ENCODE results near the gene RASGRP1.

RASGRP1 gene

DNA sequence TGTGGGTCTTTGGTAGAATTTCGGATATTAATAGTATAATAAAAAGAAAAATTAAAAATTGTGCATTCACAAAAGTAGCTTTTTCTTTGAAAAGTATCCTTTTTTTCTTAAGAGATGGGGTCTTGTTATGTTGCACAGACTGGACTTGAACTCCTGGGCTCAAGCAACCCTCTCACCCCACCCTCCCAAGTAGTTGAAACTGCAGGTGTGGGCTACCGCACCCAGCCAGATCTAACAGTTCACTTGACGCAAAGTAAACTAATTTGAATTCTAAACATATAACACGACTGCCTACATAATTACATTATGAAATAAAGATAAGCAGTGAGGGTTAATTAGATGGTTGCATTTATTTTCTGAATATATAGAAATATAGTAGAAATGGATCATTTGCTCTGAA lies 99.9 kb downstream of the RASGRP1 start:
- Histone ChIP-seq H3K36me3 (no peaks in the 10 kb centered on the region), H3K27me3 (no peaks in the 10 kb centered on the region), H3K4me3 (ENCODE audit: low read depth in 1 of 2, low read length in 1 of 2) (no peak overlapping the region), H3K27ac (no peak overlapping the region), H3K9me3 (no peaks in the 10 kb centered on the region), H3K4me1 (ENCODE audit: control insufficient read depth in 1 of 2, insufficient read depth in 1 of 2, low read depth in 1 of 2, low read length in 1 of 2) (peaks cover 0 to 5% of the 10 kb centered on the region in 2 experiments)
- no peak for TF ChIP-seq CTCF (IDR thresholded peaks at IDR 0.05)

- Histone ChIP-seq H3K4me1 (ENCODE audit: control insufficient read depth in 1 of 2, insufficient read depth in 1 of 2, low read depth in 1 of 2, low read length in 1 of 2) (peaks cover 0 to 5% of the 10 kb centered on the region in 2 experiments), H3K9me3 (no peaks in the 10 kb centered on the region), H3K36me3 (no peaks in the 10 kb centered on the region), H3K4me3 (ENCODE audit: low read depth in 1 of 2, low read length in 1 of 2) (no peak overlapping the region), H3K27me3 (no peaks in the 10 kb centered on the region), H3K27ac (no peak overlapping the region)
- no peak for TF ChIP-seq CTCF (IDR thresholded peaks at IDR 0.05)
Observed at GRCh38 chr15:38463893-38464292, 100.7 kb downstream of the RASGRP1 start.

GRCh38 chr15:38461066-38461833 lies 103.4 kb downstream of the RASGRP1 start:
- Histone ChIP-seq H3K4me1 (ENCODE audit: control insufficient read depth in 1 of 2, insufficient read depth in 1 of 2, low read depth in 1 of 2, low read length in 1 of 2) (peaks cover 0 to 3% of the 10 kb centered on the region in 2 experiments), H3K36me3 (no peaks in the 10 kb centered on the region), H3K4me3 (ENCODE audit: low read depth in 1 of 2, low read length in 1 of 2) (no peak overlapping the region), H3K27me3 (no peaks in the 10 kb centered on the region), H3K9me3 (no peaks in the 10 kb centered on the region), H3K27ac (no peak overlapping the region)
- TF ChIP-seq CTCF (IDR thresholded peaks at IDR 0.05): no peak

DNA sequence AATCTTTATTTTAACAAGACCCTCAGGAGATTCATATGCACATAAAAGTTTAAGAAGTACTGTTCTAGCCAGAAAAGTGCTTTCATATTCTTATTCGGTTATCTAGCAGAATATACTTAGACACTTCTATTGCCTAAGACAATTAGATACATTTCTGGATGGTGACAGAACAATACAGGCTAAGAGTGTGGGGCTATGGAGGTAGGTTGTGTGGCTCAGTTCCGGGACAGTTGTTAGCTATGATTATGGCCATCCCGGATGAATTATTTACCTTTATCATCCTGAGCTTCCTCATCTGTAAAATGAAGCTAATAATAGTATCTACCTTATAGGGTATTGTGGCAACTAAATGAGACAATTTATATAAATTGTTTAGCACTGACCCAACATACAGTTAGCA lies 104.1 kb downstream of the RASGRP1 start:
- no peaks in the 10 kb centered on the region for H3K4me1 ChIP-seq (ENCODE audit: control insufficient read depth in 1 of 2, insufficient read depth in 1 of 2, low read depth in 1 of 2, low read length in 1 of 2)
- H3K27me3 ChIP-seq: no peaks in the 10 kb centered on the region
- no peak overlapping the region for H3K27ac ChIP-seq
- no peaks in the 10 kb centered on the region for H3K36me3 ChIP-seq
- no peak overlapping the region for H3K4me3 ChIP-seq (ENCODE audit: low read depth in 1 of 2, low read length in 1 of 2)
- H3K9me3 ChIP-seq: no peaks in the 10 kb centered on the region
- TF ChIP-seq CTCF (IDR thresholded peaks at IDR 0.05): no peak

DNA sequence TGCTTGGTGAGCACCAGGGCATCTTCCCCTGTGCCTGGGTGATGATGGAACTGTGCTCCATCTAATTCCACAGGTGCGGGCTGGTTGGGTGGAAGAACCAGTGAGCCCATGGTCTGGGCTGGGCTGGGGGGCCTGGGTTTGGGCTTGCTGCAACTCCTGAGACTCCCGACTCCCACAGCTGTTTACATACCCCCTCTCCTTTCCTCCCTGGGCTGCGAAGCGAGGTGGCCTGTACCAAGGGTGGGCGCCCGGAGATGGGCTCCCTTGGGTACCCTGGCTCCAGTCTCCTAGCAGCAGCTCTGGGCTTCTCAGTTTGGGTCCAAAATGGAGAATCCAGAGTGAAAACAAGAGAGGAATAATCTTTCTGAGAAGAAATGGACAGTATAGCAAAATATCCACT lies 105.1 kb downstream of the RASGRP1 start:
- H3K27me3 ChIP-seq: no peaks in the 10 kb centered on the region
- H3K27ac ChIP-seq: no peak overlapping the region
- peaks cover 8 to 9% of the 10 kb centered on the region in 2 experiments for H3K4me1 ChIP-seq (ENCODE audit: control insufficient read depth in 1 of 2, insufficient read depth in 1 of 2, low read depth in 1 of 2, low read length in 1 of 2)
- no peaks in the 10 kb centered on the region for H3K9me3 ChIP-seq
- no peaks in the 10 kb centered on the region for H3K36me3 ChIP-seq
- no peak overlapping the region for H3K4me3 ChIP-seq (ENCODE audit: low read depth in 1 of 2, low read length in 1 of 2)
- no peak for TF ChIP-seq CTCF (IDR thresholded peaks at IDR 0.05)

Data from neutrophil (primary cell).